ENCODE measurements around the gene NEK11. TPM values are rescaled to one million over a fixed set of nuclear protein-coding genes. Genes with fewer than 3 reads are reported as not detected.

The NEK11 gene
- total RNA-seq, 2 donors from 2014 or later, result 5.5 to 5.8 TPM

DNA sequence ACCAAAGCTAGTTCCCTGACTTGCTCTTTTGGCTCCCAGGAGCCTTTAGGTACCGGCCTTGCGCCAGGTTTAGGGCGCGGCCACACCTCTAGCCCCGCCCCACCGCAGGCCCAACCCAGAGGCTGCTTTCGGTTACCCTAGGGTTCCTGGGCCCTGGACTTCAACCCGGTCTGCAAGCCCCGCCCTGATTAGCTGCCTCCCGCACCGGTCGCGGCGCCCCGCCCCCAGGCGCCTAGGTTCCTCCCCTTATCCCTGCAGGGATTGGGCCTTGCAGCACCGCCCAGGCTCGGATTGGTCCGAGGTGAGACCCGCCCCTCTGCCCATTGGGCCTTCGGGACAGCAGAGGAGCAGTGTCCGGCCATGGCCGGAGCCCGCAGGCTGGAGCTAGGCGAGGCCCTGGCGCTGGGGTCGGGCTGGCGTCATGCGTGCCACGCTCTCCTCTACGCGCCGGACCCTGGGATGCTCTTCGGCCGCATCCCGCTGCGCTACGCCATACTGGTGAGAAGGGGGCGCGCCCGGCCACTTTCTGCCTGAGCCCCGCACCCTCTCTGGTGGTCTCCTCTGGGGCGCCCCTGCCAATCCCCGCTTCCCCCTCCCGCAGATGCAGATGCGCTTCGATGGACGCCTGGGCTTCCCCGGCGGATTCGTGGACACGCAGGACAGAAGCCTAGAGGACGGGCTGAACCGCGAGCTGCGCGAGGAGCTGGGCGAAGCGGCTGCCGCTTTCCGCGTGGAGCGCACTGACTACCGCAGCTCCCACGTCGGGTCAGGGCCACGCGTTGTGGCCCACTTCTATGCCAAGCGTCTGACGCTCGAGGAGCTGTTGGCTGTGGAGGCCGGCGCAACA lies 355.0 kb downstream of the NEK11 start, which contains the start of gene NUDT16:
NUDT16 (plus strand) TSS at position 330 of the 847 bp plus-strand sequence; CDS start at position 361, 31 bp downstream.
- Histone ChIP-seq H3K27me3 (no peaks in the 10 kb centered on the region), H3K4me3 (peak within 1 kb of the TSS; percentile 99), H3K27ac (peak within 1 kb of the TSS; percentile 84), H3K9ac (ENCODE audit: low read depth in 2 of 2, low read length in 2 of 2) (peak within 1 kb of the TSS; percentile 91 to 93), H3K4me1 (peaks cover 15% of the 10 kb centered on the region), H3K36me3 (no peaks in the 10 kb centered on the region), H3K9me3 (no peaks in the 10 kb centered on the region)
- TF ChIP-seq, protein P1, sequence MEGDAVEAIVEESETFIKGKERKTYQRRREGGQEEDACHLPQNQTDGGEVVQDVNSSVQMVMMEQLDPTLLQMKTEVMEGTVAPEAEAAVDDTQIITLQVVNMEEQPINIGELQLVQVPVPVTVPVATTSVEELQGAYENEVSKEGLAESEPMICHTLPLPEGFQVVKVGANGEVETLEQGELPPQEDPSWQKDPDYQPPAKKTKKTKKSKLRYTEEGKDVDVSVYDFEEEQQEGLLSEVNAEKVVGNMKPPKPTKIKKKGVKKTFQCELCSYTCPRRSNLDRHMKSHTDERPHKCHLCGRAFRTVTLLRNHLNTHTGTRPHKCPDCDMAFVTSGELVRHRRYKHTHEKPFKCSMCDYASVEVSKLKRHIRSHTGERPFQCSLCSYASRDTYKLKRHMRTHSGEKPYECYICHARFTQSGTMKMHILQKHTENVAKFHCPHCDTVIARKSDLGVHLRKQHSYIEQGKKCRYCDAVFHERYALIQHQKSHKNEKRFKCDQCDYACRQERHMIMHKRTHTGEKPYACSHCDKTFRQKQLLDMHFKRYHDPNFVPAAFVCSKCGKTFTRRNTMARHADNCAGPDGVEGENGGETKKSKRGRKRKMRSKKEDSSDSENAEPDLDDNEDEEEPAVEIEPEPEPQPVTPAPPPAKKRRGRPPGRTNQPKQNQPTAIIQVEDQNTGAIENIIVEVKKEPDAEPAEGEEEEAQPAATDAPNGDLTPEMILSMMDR (IDR thresholded peaks at IDR 0.05), result no peak
- DNase-seq, result peak; percentile 100
- intact Hi-C loops (cut with DNase I), result no loop called here

DNA sequence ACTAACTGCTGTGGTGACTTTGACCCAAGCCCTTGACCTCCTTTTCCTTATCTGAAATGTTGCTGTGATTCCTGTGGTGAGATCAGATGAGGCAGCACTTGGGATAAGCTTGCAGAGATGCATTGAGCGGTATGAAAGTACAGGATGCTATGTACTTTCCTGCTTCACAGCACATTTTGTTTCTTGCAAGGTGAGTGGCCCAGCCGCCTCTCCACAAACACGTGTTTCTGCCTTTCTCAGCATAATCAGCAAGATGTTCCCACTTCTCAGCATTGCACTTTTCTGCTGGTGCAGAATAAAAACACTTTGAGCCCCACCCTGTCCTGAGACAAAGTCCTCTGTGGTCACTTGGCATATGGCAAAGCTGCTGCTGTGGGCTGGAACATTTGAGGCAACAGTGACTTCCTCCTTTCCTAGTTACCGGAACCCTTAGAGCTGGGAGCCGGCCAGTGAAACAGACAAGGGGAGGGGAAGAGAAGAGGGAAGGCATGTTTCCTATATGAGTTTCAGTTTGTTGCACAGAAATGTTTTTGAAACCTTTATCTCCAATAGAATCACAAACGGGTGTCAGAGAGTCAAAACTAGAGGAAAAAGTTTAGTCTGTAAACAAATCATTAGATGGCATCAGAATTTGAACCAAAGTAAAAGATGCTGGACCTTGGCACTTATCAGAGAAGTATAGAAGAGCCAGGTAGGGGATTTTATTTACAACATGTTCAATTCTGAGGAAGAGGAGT lies 359.9 kb downstream of the NEK11 start:
- intact Hi-C loops (cut with DNase I), result loop anchor here (5.0 kb wide), 1 partner anchor 116 kb away; the partner anchor contains the start of gene MRPL3
- peak; percentile 86 for DNase-seq
- TF ChIP-seq, protein P1 (IDR thresholded peaks at IDR 0.05), result no peak

DNA sequence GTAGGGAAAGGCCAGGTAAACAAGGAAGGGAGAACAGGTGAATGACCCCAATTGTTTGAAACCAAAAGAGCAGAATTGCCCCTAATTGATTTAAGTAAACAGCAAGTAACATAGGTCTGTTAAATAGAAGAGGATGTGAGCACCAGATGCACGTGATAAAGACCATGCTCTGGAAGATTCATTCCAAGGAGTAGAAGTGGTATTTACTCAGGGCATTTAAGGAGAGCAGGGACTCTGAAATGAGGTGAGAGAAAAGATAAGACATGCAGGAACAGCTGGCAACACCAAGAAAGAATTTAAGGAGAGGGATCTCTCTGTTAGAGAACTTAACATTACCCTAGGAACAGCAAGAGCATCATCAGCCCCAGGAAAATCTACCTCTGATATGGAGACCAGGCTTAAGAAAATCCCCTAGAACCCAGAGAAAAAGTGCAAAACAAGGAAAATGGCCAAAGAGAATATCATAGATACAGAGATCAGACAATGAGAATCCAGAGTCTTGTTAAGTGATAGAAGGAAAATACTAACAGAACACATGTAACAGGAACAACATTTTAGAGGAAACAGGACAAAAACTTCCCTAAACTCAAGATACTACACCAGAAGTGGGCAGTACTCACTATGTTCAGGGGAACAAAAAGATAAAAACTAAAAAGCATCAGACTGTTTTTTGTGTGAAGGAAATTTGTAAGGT lies 361.3 kb downstream of the NEK11 start:
- no peak for DNase-seq
- intact Hi-C loops (cut with DNase I), result loop anchor here (5.0 kb wide), 1 partner anchor 114 kb away; the partner anchor contains the start of gene MRPL3
- Histone ChIP-seq H3K9ac (ENCODE audit: low read depth in 2 of 2, low read length in 2 of 2) (no peak overlapping the region), H3K9me3 (no peaks in the 10 kb centered on the region), H3K27ac (peak overlapping the region; percentile 68), H3K36me3 (no peaks in the 10 kb centered on the region), H3K4me1 (peaks cover 12% of the 10 kb centered on the region), H3K27me3 (no peaks in the 10 kb centered on the region), H3K4me3 (no peak overlapping the region)
- TF ChIP-seq, protein P1 (IDR thresholded peaks at IDR 0.05), result no peak

More for the DNA sequence above, 359.9 kb downstream of the NEK11 start:
- H3K27ac ChIP-seq, result peak overlapping the region; percentile 68
- no peaks in the 10 kb centered on the region for H3K9me3 ChIP-seq
- no peak overlapping the region for H3K4me3 ChIP-seq
- peak overlapping the region in 1 of 2 donors; percentile 7 for H3K9ac ChIP-seq (ENCODE audit: low read depth in 2 of 2, low read length in 2 of 2)
- peaks cover 15% of the 10 kb centered on the region for H3K4me1 ChIP-seq
- no peaks in the 10 kb centered on the region for H3K36me3 ChIP-seq
- no peaks in the 10 kb centered on the region for H3K27me3 ChIP-seq

DNA sequence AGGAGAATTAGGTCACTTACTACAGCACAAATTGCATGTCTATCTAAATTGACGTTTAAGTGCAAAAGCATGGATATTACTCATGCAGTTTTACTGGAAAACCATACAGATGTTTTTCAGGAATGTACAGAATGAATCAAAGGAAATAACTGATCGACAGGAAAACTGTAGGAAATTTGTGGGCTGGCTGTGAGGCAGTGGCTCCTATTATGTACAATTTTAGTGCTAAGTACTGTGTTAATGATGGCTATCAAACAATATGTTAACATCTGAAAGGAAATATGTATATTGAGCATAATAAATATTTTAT lies 361.8 kb downstream of the NEK11 start:
- no peaks in the 10 kb centered on the region for H3K9me3 ChIP-seq
- no peak overlapping the region for H3K4me3 ChIP-seq
- H3K9ac ChIP-seq (ENCODE audit: low read depth in 2 of 2, low read length in 2 of 2), result no peak overlapping the region
- peaks cover 12% of the 10 kb centered on the region for H3K4me1 ChIP-seq
- TF ChIP-seq, protein P1 (IDR thresholded peaks at IDR 0.05), result no peak
- H3K27ac ChIP-seq, result no peak overlapping the region
- no peak for DNase-seq
- intact Hi-C loops (cut with DNase I), result loop anchor here (5.0 kb wide), 1 partner anchor 114 kb away; the partner anchor contains the start of gene MRPL3
- no peaks in the 10 kb centered on the region for H3K36me3 ChIP-seq
- no peaks in the 10 kb centered on the region for H3K27me3 ChIP-seq

DNA sequence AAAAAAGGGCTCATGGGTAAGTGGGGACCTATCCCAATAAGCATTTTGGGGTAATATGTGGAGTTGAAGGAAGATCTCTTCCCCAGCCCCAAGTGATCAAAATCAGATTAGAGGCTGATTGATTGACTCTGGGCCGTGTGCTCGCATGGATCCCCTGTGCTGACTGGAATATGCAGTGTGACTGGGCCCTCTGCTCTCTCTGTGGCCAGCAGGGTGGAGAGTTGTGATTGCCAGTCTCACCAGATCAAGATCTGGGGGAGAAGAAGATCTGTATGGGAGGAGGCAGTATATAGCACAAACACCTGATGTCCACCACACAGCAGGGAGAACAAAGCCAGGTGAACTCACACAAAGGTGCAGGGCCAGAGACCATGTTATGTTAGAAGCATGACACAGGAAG lies 363.7 kb downstream of the NEK11 start:
- Histone ChIP-seq H3K36me3 (no peaks in the 10 kb centered on the region), H3K9ac (ENCODE audit: low read depth in 2 of 2, low read length in 2 of 2) (no peak overlapping the region), H3K27me3 (no peaks in the 10 kb centered on the region), H3K4me1 (peaks cover 10% of the 10 kb centered on the region), H3K27ac (no peak overlapping the region), H3K9me3 (no peaks in the 10 kb centered on the region), H3K4me3 (no peak overlapping the region)
- TF ChIP-seq, protein P1 (IDR thresholded peaks at IDR 0.05), result no peak
- intact Hi-C loops (cut with DNase I), result no loop called here
- DNase-seq, result no peak

Measured in colonic mucosa (tissue), 4 donors.